AG20443 (cell line): Measurements from ENCODE around the gene MVB12B.
"Not testable (repeated sequence)": the region's sequence is repeated elsewhere in the genome, so short reads cannot be mapped to it uniquely, and the experiment has no call there.

Experiments
- DNase-seq: peaks from one replicate; pipeline ENCODE4 v3.0.0; 2012; ENCODE audit warnings: low spot score, mixed read lengths

The MVB12B gene, protein sequence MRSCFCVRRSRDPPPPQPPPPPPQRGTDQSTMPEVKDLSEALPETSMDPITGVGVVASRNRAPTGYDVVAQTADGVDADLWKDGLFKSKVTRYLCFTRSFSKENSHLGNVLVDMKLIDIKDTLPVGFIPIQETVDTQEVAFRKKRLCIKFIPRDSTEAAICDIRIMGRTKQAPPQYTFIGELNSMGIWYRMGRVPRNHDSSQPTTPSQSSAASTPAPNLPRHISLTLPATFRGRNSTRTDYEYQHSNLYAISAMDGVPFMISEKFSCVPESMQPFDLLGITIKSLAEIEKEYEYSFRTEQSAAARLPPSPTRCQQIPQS

DNA sequence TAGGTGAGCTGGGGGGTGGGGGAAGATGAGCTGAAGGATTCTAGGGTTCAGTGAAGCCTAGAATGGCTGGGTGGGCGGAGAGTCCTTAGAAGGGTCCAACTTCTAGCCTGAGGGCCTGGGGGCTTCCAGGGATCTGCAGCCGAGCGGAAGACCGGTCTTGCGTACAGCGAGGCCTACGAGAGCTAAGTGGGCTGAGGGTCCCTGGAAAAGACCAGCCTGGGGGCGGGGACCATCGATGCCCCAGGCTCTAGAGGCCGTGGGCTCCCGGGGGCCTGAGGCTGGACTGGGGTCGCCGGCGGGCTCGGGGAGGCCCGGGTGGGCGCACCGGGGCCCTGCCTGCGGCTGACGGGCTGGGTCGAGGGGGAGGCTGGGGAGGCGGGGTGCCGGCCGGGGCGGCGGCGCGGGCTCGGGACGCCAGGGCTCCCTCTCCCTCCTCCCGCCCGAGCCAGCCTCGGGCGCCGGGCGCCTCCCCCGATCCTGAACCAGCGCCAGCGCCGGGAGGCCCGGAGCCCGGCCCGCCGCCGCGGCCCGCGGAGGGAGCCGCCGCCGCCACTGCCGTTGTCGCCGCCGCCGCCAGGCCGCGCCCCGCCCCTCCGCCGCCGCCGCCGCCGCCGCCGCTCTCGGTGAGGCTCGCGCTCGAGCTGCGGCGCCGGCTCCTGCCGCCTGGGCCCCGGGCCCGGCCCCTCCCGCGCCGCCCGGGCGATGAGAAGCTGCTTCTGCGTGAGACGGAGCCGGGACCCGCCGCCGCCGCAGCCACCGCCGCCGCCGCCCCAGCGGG, at the start of gene MVB12B:
MVB12B (plus strand) TSS at position 602 of the 778 bp plus-strand sequence; CDS start at position 703, 101 bp downstream.
- peak; percentile 90 for DNase-seq

DNA sequence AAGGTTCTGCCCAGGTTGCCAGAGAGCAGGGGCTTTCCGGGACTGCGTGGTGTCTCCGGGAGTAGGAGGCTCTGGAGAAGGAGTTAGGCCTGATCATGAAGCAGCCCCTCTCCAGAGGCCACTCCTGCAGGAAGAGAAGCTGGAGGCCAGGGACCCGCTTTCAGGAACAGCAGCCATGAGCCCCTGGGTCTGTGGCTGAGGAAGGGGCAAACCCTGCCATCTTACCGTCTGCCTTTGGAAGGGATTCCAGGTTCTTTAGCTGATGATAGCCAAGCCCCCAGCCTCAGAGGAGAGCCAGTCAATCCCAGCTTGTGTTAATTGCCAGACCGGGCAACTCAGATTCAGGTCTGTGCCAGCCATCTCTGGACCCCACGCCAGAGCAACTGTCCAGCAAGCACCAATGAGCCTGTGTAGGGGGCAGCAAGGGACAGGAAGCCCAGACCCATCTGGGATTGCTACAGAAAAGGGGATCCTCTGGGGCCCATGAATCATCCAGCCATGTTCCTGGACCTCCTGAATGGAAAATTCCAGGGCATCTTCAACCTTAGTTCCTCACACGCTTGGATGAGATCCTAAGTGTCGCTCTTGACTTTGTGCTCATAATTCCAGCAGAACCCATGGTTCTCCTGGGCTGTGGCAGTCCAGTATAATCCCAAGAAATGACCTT, 42.7 kb upstream of the MVB12B start:
- no peak for DNase-seq

DNA sequence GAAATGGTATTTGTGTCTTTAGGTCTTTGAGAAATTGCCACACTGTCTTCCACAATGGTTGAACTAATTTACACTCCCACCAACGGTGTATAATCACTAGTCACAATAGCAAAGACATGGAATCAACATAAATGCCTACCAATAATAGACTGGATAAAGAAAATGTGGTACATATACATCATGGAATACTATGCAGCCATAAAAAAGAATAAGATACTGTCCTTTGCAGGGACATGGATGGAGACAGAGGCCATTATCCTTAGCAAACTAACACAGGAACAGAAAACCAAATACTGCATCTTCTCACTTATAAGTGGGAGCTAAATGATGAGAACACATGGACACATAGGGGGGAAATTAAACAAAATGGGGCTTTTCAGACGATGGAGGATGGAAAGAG, 41.0 kb upstream of the MVB12B start:
- not testable (repeated sequence) for DNase-seq

DNA sequence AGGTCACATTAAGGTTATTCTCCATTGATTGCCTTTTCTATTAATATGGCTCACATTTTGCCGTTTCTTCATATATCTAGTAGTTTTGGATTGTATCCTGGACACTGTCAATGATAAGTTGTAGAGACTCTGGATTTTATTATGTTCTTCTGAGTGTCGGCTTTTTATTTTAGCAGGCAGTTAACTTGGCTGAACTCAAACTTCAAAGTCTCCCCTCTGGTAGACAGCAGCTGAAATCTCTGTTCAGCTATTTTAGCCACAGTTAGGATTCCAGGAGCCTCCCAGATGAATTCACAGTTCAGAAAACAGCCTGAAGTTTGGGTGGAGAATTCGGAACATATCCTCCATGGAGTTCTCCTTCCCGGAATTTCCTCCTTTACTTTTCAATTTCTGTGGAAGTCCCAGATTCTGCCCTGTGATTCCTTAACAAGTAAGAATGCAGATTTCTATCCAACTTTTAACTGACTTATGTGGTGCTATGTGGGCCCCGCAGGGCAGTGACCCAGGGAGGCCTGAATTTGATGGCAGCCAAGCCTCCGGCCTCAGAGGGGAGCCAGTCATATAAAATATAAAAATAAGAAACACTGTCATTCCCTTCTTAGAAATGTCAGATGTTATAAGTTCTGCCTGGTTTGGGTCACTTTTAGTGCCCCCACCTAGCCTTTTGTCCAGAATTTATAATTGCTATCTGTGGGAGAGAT, 39.3 kb upstream of the MVB12B start:
- no peak for DNase-seq

DNA sequence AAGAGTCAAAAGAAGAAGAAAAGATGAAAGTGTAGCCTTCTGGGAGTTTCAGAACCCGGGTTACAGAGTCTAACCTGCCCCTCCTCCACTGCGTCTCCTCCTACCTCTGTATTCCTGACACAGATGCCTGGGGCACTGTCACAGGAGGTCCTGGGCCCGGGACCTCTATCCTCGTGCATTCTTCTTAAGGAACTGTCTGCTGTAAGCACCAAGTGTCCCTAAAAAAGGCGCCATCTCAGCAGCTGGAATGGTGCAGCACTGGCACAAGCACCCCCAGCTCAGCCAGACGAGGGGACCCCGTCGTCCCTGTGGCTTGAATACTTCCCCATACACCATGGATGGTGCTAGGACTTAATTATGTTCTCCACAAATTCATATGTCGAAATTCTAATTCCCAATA, 35.8 kb upstream of the MVB12B start:
- no peak for DNase-seq

DNA sequence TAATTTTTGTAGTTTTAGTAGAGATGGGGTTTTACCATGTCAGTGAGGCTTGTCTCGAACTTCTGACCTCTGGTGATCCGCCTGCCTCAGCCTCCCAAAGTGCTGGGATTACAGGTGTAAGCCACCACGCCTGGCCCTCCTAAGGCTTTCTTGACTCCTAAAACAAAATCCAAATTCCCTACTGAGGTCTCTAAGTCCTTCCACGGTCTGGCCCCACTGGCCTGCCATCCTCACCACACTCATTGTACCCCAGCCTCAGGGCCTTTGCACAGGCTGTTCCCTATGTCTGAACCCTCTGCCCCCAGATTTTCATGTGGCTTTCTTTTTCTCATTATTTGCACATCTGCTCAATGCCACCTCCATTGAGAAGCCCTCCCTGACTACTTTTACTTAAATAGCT, 34.7 kb upstream of the MVB12B start:
- no peak for DNase-seq

DNA sequence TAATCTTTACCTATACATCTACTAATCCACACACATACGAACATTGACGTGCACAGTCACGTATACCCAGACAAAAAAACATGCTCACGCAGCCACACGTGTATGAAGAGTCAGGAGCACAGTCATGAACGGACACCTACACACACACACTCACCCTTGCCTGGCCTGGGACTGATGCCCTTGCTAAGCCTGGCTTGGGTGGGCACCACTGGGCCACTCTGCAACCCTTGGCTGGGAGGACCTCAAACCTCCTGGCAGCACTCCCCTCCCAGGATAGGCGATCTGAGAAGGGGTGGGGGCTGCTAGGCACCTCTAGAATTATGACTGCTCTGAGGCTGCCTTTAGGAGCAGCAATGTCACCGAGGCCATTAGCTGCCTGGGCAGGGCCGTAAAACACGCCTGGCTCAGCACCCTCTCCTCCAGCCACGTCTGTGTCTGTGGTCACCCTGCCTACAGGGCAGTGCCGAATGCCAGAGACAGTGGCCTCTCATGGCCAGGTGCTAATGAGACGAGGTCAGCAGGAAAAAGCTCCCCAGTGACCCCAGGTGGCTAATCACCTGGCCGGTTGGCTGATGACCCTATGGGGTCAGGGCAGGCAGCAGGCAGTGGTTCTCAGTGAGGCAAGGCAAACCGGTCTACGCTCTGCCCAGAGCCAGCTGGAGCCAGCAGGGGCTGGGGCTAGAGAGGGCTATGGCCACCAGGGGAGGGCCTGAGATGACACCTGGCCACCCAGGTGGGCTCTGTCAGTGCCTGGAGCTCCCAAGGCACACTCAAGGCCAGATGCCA, 33.7 kb upstream of the MVB12B start:
- DNase-seq: no peak

DNA sequence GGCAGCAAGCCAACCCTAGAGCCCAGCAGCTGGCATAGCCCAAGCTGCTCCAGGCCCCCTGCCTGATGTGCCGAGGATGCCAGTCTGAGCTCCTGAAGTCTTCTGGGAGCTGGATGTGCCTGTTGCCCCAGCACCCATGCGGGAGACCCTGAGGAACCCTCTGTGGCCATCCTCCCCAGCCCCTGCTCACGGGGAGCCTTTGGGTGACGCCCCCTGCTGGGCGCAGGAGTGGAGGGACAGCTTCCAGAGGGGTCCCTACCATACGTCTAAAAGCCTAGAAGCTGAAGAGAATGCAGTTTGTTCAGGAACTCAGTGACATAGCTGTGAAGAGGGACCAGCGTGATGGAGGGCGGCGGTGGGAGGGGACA, 33.1 kb upstream of the MVB12B start:
- DNase-seq: no peak

DNA sequence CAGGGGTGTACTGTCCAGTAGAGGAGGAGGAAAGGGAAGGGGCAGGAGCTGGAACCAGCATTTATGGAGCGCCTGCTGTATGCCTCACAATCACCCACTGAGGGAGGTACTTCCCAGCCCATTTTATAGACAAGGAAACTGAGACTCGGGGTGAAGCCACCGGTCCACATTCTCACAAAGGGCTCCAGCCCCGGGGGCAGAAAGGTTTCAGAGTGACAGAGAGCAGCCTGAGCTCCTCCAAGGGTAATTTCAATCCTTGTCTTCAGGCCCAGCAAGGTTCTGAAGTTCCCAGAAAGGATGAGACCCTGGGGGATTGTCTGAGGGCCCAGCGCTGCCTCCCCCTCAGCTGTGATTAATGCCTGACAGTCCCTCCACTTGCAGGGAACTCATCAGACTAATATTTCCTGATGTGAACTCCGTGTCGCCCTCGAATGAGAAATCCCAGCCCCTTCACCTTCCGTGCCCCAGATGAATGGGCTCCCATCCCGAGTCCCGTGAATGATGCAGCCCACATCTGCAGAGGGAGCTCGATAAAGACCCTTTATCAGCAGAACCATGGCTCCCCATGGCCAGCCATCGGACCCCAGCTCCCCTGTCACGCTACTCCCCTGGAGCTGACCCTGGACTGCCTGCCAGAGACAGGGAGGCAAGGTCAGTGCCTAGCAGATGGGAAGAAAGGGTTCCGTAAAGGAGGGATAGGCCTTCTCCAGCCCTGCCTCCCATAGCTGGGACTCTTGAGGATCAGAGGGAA, 32.1 kb upstream of the MVB12B start:
- no peak for DNase-seq

DNA sequence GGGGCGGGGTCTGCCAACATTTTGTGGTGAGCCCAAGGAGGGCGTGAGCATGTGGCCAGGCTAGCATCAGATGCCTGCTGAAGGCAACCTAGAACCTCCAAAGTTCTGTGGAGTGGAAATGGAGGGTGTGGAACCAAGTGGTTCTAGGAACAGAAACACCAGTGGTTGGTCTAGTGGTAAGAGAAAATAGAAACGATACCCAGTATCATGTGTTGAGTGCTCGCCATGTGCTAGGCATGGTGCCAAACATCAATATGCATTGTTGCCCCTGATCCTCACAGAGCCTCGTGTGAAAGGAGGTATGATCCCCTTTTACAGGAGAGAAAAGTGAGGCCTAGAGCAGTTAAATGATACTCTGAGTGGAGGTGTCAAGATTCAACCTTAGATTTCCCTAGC, 31.5 kb upstream of the MVB12B start:
- DNase-seq: no peak

DNA sequence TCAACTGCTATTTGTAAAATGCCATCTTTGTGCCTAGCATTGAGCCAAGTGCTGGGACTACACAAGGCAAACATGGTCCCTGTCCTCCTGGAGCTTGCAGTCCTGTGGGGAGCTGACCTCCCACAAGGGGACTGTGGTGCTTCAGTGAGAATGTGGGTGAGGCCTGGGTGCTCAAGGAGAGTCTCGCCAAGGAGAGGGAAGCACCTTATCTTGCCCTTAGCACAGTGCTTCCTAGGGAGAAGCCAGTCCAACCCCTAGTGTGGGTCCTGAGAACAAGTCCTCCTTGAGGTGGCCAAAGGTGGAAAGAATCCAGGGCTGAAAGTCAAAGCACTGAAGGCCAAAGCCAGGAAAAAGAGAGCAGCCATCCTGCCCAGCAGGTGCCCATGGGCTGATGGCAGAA, 31.1 kb upstream of the MVB12B start:
- DNase-seq: no peak

DNA sequence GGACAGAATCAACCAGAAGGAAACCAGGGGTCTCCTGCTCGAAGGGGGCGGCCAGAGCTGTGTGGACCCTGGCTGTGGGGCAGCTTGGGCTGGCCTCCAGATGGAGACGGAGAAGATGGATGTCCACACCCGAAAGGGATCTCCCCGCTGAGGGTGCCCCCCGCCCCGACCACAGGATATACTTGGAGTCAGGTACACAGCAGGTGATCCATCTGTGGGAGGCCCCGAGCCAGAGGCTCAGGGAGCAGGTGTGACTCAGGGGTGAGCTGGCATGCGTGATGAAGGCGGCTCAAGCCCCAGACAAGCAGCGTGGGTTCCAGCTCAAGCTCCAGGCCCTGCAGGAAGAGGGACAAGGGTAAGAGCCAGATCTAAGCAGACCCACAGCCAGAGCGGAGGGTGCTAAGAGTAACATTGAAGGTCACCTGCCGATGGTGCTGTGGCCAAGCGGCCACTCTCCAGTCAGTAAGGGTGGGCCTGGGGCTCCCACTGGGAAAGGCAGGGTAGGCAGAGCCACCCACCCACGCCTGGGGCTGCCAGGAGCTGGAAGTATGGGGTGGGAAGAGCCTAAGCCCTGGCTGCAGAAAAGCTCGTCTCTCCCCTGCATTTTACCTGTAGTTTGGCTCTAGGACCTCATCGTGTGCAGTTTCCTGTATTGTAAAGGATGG, 30.6 kb upstream of the MVB12B start:
- no peak for DNase-seq

DNA sequence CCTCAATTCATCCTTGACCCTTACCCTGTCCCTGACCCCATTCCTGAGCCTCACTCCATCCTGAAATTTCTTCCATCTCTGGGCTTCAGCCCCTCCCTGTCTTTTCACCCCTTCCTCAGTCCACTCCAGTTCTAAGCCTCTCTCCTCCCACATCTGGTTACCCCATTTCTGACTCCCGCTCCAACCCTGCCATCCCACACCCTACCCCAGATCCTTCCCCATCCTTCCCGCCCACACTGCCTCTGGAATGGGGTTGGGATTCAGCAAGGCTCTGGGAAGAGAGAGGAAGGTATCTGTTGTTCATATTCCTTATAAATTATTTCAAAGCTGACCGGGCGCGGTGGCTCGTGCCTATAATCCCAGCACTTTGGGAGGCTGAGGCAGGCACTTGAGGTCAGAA, 29.9 kb upstream of the MVB12B start:
- no peak for DNase-seq

DNA sequence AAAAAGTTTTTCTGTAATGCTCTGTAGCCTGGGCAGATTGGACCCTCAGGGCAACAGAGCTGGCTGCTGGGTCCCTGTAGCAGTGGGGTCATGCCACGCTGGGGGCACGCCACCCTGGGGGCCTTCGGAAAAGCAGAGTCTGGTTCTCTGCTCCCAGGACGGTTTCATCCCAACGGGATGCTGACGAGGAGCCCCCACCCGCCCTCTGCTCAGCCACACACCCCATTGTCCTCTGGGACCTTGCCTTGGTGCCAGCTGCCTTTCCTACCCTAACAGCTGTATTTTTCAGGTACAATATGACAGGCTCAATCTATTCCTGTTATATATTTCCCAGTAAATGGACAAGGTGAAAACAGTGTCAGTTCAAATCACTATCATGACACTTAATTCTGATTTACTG, 29.0 kb upstream of the MVB12B start:
- no peak for DNase-seq

DNA sequence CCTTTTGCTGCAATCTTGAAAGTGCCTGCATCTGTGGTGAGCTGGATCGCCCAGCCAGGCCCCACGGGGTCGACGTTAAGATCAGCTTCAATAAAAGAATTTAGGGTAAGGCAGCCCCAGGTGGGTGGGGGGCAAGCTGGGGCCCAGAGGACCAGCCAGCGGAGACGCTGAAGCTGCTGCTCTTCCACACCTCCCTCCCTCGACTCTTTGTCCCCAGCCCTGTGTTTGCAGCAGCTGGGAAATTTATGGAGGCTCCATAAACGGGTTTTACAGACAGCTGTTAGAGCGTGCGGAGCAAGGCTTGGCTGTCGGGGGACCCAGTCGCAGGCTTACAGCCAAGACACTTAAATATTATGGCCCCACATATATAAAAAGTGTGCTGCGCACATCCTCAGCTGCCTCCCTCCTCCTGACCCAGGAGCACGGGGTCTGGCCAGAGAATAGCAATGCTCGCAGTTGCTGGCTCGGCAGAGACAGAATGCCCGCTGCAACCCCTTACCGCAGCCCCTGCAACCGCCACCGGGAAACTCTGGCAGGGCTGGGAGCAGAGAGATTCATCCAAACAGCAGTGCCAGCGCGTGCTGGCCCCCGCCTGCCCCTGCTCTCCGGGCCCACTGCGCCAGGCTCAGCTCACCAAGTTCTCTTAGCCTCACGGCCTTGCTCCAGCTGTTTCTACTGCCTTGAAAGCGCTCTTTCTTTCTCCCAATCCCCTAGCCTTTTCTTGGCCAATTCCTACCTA, 28.4 kb upstream of the MVB12B start:
- no peak for DNase-seq

DNA sequence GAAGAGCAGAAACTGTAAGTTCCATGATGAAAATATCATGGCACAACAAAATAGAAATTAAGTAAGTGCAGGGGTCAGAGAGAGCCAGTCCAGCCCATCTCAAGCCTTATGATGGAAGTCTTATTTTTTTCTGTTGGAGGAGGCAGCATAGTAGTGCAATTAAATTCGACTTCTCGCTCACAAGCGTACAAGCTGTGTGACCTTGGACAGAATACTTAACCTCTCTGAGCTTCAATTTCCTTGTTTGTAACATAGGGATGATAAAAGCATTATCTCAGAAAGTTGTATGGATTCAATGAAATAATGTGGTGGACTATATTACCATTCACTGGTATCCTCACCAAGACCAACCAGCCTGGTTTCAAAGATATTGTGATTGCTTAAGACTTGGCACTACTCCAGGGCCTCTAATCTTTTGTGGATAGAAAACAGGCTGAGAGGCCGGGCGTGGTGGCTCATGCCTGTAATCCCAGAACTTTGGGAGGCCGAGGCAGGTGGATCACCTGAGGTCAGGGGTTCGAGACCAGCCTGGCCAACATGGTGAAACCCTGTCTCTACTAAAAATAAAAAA, 26.8 kb upstream of the MVB12B start:
- DNase-seq: no peak

DNA sequence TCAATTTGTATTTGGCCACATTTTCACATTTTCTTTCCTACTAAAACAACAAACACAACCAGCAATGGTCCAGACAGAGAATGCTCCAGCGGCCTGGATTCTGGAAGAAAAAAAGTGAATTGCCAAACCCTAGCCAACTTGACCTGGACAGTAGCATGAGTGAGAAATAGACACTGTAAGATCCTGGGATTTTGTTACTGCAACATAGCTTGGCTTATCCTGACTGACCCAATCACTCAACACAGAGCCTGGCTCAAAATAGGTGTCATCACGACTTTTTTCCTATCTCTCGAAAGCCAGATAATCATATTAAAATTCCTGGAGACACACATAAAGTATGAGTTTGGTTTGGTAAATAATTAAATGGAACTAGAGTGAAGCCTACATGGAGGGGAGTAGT, 25.4 kb upstream of the MVB12B start:
- DNase-seq: no peak

DNA sequence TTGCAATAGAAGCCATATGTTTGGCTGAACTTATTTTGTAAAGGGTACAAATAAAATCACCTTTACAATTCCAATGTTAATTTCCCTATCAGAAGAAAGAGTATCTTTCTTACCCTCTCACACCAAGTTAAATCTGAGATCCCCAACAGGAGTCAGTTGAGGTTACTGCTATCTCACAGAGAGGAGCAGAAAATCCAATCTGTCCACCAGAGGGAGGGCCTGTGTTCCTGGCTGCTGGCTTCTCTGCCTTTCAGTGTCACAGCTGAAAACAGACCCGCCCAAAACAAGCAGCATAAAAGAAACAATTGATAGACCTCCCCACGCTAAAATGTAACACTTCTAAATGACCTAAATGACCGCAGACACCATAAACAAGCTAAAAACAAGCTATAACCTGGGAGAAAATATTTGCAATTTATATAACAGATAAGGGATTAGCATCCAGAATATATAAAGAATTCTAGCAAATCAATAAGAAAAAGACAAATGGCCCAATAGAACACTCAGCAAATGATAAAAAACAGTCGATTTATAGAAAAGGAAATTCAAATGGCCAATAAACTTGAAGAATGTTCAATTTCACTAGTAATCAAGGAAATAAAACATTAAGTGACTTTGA, 24.5 kb upstream of the MVB12B start:
- DNase-seq: peak; percentile 88

DNA sequence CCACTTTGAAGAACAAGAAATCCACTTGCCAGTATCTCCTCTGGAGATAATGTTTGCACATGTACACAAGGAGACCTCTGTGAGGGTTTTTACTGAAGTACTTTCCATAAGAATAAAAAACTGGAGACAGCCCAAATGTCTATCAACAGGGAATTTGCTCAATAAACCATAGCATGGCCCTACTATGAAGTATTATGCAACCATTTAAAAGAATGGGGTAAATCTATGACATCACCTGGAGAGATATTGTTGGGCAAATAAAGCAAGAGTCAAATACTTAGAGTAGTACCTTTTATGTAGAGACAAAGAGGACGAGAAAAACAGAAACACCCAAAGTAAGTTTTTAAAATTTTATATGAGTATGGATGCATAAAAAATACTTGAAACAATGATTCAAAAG, 23.9 kb upstream of the MVB12B start:
- DNase-seq: no peak
